GM19193 (cell line): ENCODE measurements around the gene CD180.

ENCODE experiments used
- POLR2A ChIP-seq: IDR thresholded peaks from 4 replicates; pipeline ENCODE4 v1.6.1; 2011; ENCODE audit not compliant: insufficient read depth, insufficient read length; ENCODE audit errors: extremely low read depth

Gene CD180

GRCh38 chr5:67201897-67202549, 5.4 kb upstream of the CD180 start:
- no peak for TF ChIP-seq POLR2A

- TF ChIP-seq POLR2A: no peak
These were observed 4.4 kb upstream of the CD180 start for GRCh38 chr5:67200809-67201562.

GRCh38 chr5:67199859-67200258, 3.3 kb upstream of the CD180 start:
- TF ChIP-seq POLR2A: no peak

- no peak for TF ChIP-seq POLR2A
These were observed 2.3 kb upstream of the CD180 start for GRCh38 chr5:67198917-67199316.

GRCh38 chr5:67197536-67197935, 937 bp upstream of the CD180 start:
- no peak for TF ChIP-seq POLR2A

GRCh38 chr5:67195406-67196275, 958 bp downstream of the CD180 start:
- TF ChIP-seq POLR2A: no peak

- no peak for TF ChIP-seq POLR2A
These were observed 2.4 kb downstream of the CD180 start for GRCh38 chr5:67194166-67194565.

- TF ChIP-seq POLR2A: no peak
These were observed 3.2 kb downstream of the CD180 start for GRCh38 chr5:67193439-67193807.

- TF ChIP-seq POLR2A: no peak
These were observed 3.7 kb downstream of the CD180 start for GRCh38 chr5:67192719-67193438.

- no peak for TF ChIP-seq POLR2A
These were observed 5.7 kb downstream of the CD180 start for GRCh38 chr5:67190861-67191260.

GRCh38 chr5:67190410-67190809, 6.2 kb downstream of the CD180 start:
- TF ChIP-seq POLR2A: no peak

- no peak for TF ChIP-seq POLR2A
These were observed 6.7 kb downstream of the CD180 start for GRCh38 chr5:67189931-67190330.

GRCh38 chr5:67189079-67189354, 7.6 kb downstream of the CD180 start:
- no peak for TF ChIP-seq POLR2A

- no peak for TF ChIP-seq POLR2A
These were observed 8.1 kb downstream of the CD180 start for GRCh38 chr5:67188274-67189078.
